Measurements from ENCODE around the gene XKR8. TPM values are rescaled to one million over a fixed set of nuclear protein-coding genes. Genes with fewer than 3 reads are reported as not detected.

The XKR8 gene
- polyA plus RNA-seq, 1 donor from 2014 or later: not detected

DNA sequence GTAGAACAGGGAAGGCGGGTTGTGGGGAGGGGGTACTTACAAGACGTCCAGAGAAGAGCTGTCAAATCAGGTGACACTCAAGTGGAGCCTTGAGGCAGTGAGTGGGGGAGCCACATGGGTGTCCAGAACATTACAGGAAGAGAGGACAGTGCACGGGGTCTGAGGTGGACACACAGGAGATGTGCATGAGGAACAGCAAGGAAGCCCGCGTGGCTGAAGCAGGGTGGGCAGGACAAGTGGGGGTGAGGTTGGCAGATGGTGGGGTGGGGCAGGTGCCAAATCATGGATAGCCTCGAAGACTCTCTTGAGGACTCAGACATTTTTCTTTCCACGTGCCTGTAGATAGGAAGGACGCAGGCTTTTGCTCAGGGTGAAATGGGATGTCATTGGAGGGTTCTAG, 24.1 kb upstream of the XKR8 start:
- H3K27me3 ChIP-seq (ENCODE audit: insufficient read depth, low read depth, low read length): peaks cover 10% of the 10 kb centered on the region
- H3K36me3 ChIP-seq (ENCODE audit: insufficient read depth, low read length): no peaks in the 10 kb centered on the region
- no peaks in the 10 kb centered on the region for H3K9me2 ChIP-seq (ENCODE audit: insufficient read depth, low read length)
- H2AFZ ChIP-seq (ENCODE audit: low read depth, low read length): no peak overlapping the region
- no peaks in the 10 kb centered on the region for H4K20me1 ChIP-seq (ENCODE audit: insufficient read depth)
- H3K4me3 ChIP-seq (ENCODE audit: low read length): no peak overlapping the region
- H3F3A ChIP-seq (ENCODE audit: insufficient read depth, low read length, poor library complexity, severe bottlenecking): no peaks in the 10 kb centered on the region
- no peak overlapping the region for H3K27ac ChIP-seq (ENCODE audit: low read length)
- no peak overlapping the region for H3K4me2 ChIP-seq (ENCODE audit: low read length)
- H3K79me2 ChIP-seq (replicated peaks; ENCODE audit: insufficient read depth, low read length): no peaks in the 10 kb centered on the region
- H3K9ac ChIP-seq (ENCODE audit: low read length): no peak overlapping the region
- H3K9me3 ChIP-seq (ENCODE audit: low read length): no peaks in the 10 kb centered on the region
- no peak for TF ChIP-seq RAD21 (conservative IDR thresholded peaks at IDR 0.05)
- no peak for TF ChIP-seq TAF1 (IDR thresholded peaks at IDR 0.05; ENCODE audit: low read depth)
- TF ChIP-seq, protein P1, sequence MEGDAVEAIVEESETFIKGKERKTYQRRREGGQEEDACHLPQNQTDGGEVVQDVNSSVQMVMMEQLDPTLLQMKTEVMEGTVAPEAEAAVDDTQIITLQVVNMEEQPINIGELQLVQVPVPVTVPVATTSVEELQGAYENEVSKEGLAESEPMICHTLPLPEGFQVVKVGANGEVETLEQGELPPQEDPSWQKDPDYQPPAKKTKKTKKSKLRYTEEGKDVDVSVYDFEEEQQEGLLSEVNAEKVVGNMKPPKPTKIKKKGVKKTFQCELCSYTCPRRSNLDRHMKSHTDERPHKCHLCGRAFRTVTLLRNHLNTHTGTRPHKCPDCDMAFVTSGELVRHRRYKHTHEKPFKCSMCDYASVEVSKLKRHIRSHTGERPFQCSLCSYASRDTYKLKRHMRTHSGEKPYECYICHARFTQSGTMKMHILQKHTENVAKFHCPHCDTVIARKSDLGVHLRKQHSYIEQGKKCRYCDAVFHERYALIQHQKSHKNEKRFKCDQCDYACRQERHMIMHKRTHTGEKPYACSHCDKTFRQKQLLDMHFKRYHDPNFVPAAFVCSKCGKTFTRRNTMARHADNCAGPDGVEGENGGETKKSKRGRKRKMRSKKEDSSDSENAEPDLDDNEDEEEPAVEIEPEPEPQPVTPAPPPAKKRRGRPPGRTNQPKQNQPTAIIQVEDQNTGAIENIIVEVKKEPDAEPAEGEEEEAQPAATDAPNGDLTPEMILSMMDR (IDR thresholded peaks at IDR 0.05; ENCODE audit: poor library complexity, severe bottlenecking): no peak
- TF ChIP-seq POLR2AphosphoS5 (IDR thresholded peaks at IDR 0.05): no peak
- TF ChIP-seq EP300 (conservative IDR thresholded peaks at IDR 0.05; ENCODE audit: poor library complexity, severe bottlenecking): no peak
- no peak for TF ChIP-seq REST (IDR thresholded peaks at IDR 0.05; ENCODE audit: borderline replicate concordance)
- no peak for TF ChIP-seq MXI1 (conservative IDR thresholded peaks at IDR 0.05; ENCODE audit: poor library complexity, severe bottlenecking)
- no peak for TF ChIP-seq EZH2 (IDR thresholded peaks at IDR 0.05; ENCODE audit: borderline replicate concordance, insufficient read depth, low read length, poor library complexity, severe bottlenecking)
- no peak for TF ChIP-seq SMC3 (conservative IDR thresholded peaks at IDR 0.05; ENCODE audit: poor library complexity)

DNA sequence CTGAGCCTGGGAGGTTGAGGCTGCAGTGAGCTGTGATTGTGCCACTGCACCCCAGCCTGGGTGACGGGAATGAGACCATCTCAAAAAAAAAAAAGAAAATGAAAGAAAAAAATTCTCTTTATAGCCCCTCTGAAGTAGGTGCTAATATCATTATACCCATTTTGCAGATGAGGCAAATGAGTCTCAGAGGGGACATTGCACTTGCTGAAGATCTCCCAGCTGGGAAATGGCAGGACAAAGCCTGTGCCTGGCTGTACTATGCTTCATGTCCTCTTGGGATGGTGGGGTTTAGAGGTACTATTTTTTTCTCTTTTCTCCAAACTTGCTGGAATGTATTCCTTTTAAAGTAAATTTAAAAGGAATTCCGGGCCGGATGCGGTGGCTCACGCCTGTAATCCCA, 23.4 kb upstream of the XKR8 start:
- H3K9ac ChIP-seq (ENCODE audit: low read length): no peak overlapping the region
- no peaks in the 10 kb centered on the region for H3F3A ChIP-seq (ENCODE audit: insufficient read depth, low read length, poor library complexity, severe bottlenecking)
- H3K27ac ChIP-seq (ENCODE audit: low read length): no peak overlapping the region
- H3K36me3 ChIP-seq (ENCODE audit: insufficient read depth, low read length): no peaks in the 10 kb centered on the region
- no peak for TF ChIP-seq POLR2AphosphoS5 (IDR thresholded peaks at IDR 0.05)
- no peak for TF ChIP-seq TAF1 (IDR thresholded peaks at IDR 0.05; ENCODE audit: low read depth)
- TF ChIP-seq RAD21 (conservative IDR thresholded peaks at IDR 0.05): no peak
- TF ChIP-seq SMC3 (conservative IDR thresholded peaks at IDR 0.05; ENCODE audit: poor library complexity): no peak
- TF ChIP-seq, protein P1 (IDR thresholded peaks at IDR 0.05; ENCODE audit: poor library complexity, severe bottlenecking): no peak
- no peak for TF ChIP-seq EZH2 (IDR thresholded peaks at IDR 0.05; ENCODE audit: borderline replicate concordance, insufficient read depth, low read length, poor library complexity, severe bottlenecking)
- TF ChIP-seq EP300 (conservative IDR thresholded peaks at IDR 0.05; ENCODE audit: poor library complexity, severe bottlenecking): no peak
- TF ChIP-seq MXI1 (conservative IDR thresholded peaks at IDR 0.05; ENCODE audit: poor library complexity, severe bottlenecking): no peak
- TF ChIP-seq REST (IDR thresholded peaks at IDR 0.05; ENCODE audit: borderline replicate concordance): no peak
- H3K9me3 ChIP-seq (ENCODE audit: low read length): no peaks in the 10 kb centered on the region
- no peaks in the 10 kb centered on the region for H4K20me1 ChIP-seq (ENCODE audit: insufficient read depth)
- H3K4me2 ChIP-seq (ENCODE audit: low read length): no peak overlapping the region
- no peak overlapping the region for H2AFZ ChIP-seq (ENCODE audit: low read depth, low read length)
- H3K4me3 ChIP-seq (ENCODE audit: low read length): no peak overlapping the region
- no peaks in the 10 kb centered on the region for H3K9me2 ChIP-seq (ENCODE audit: insufficient read depth, low read length)
- H3K79me2 ChIP-seq (replicated peaks; ENCODE audit: insufficient read depth, low read length): no peaks in the 10 kb centered on the region
- H3K27me3 ChIP-seq (ENCODE audit: insufficient read depth, low read depth, low read length): peaks cover 10% of the 10 kb centered on the region
